CD4-positive, alpha-beta T cell treated with Interleukin-2 at 100 ng/mL for 4 hours (primary cell): ENCODE measurements around the gene PKP1.

ENCODE experiments used
- DNase-seq: peaks from one replicate; pipeline ENCODE4 v3.0.0-alpha.2; 2020; ENCODE audit warnings: low spot score

Gene PKP1

DNA sequence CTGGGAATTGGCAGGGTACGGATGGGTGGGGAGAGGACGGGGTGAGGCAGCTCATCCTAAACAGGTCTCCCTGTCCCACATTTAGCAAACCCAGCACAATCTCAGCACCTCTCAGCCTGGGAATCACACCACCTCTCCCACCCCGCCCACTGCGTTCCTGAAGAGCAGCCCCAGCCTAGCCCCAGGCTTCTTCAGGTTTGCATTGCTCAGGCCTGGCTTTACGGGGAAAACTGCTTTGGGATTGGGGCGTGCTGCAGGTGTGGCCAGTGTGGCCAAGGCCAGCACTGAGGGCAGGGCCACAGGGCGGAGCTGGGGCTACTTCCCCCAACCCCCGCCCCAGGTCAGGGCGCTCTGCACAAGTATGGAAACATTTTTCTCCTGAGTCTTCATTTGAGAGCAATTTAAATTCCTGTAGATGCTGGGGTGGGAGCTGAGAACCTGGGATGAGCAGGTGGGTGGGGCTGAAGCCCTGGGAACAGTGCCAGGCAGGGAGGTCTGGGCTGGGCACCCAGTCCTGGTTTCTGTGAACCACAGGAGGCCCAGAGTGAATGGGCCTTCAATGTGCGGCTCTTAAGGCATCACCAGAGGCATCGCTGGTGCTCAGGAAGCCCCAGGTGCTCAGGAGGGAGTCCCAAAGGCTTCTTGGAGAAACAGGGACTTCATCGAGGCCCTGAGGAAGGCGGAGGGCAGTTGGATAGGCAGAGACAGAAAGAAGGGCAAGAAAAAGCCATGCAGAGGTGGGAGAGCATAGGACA is 70.1 kb downstream of the PKP1 start:
- DNase-seq: no peak

DNA sequence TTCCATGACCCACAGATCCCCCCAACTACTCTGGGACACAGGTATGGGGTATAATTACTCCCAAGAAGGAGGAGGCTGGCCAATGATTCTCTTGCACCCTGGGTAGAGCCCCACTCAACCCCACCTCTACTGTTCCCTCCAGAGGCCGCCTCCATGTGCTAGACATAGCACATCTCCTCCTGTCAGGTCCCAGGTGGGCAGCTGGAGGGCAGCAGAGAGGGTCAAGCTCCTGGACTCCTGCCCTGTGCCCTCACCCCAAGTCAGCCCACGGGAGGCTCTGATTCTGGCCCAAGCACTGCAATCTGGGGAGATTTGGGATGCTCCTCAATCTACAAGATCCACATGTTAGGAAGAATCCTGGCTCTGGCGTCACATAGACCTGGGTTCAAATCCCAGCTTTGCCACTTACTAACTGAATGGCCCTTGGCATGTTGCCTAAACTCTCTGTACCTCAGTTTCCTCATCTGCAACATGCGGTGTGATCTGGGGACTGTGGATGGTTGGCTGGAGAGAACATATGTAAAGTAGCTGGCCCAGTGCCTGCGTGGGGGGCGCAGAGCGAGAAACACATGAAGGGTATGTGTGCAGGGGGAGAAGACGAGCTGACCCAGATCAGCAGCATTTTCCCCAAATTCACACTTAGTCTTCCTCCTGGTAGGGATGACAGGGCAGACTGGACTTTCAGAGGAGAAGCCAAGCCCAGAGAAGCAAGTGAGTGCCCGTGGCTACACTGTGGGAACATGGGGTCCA is 71.0 kb downstream of the PKP1 start:
- no peak for DNase-seq

DNA sequence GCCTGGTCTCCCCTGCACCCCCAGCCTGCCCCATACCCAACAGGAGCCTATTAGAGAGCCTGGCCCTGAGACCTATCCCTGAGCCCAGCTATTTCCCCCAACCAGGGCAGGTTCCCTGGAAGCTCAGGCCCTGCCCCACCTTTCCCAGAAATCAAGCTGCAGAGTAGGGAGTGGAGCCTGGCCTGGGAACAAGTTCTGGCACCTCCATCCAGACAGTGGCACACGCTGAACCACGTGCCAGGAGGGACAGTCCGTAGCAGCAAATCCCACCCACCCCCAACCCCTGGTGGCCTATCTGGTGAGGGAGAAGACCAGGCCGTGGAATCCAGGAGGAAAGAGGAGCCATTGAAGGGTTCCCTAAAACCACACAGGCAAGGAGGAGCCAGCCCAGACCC is 71.6 kb downstream of the PKP1 start:
- no peak for DNase-seq

DNA sequence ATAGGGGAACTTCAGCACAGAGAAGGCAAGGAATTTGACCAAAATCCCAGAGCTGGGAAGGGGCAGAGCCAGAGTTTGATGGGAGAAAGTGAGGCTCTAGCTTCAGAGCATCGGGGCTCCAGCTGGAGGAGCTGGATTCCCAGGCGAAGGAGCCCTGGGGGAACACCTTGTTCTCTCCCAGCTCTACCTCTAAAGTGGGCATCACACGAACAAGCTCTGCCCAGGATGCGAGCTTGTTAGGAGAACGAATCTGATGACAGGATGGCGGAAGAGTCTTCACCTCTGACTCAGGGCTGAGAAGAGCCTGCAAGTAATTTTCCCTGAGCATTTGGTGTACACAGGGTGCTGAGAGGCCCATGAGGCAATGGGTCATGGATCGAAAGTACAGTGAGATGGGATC is 72.2 kb downstream of the PKP1 start:
- no peak for DNase-seq

DNA sequence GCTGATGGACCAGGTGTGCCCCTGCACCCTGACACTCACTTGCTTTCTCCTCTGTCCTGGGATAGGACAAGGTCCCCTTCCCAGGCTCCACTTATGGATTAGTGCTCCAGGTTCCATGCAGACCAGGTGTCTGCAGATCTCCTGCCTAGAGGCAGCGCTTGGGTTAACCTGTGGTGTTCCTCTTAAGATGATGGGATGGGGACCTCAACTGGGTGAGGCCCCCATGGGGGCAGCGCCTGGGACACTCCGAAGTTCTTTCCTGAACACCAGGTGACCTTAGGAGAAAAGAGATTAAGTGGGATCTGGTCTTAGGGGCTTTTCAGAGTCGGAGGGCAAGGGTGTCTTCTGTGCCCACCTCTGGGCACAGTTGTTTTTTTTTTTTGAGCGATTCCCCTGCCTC is 72.9 kb downstream of the PKP1 start:
- DNase-seq: no peak

DNA sequence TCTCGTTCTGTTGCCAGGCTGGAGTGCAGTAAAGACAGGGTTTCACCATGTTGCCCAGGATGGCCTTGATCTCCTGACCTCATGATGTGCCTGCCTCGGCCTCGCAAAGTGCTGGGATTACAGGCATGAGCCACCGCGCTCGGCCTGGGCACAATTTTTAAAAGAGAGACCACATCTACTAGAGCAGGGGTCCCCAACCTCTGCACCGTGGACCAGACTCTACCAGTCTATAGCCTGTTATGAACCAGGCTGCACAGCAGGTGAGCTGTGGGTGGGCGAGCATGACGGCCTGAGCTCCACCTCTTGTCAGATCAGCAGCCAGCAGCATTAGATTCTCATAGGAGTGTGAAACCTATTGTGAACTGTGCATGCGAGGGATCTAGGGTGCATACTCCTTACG is 73.4 kb downstream of the PKP1 start:
- no peak for DNase-seq

DNA sequence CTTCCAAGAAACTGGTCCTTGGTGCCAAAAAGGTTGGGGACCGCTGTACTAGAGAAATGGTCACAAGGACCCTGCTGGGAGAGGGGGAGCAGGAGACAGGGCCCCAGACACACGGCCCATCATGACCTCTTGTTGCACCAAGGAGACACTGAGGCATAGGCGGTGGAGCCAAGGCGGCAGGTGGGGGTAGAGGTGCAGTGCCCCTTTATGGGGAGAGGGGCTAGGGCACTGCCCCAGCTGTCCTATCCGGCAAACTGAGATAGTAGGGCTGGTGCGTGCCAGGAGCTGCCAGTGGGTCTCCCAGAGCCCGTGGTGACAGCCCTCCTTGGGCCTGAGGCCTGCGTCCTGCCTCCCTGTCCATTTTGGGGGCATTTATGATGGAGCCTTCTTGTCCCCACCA is 73.9 kb downstream of the PKP1 start:
- no peak for DNase-seq

DNA sequence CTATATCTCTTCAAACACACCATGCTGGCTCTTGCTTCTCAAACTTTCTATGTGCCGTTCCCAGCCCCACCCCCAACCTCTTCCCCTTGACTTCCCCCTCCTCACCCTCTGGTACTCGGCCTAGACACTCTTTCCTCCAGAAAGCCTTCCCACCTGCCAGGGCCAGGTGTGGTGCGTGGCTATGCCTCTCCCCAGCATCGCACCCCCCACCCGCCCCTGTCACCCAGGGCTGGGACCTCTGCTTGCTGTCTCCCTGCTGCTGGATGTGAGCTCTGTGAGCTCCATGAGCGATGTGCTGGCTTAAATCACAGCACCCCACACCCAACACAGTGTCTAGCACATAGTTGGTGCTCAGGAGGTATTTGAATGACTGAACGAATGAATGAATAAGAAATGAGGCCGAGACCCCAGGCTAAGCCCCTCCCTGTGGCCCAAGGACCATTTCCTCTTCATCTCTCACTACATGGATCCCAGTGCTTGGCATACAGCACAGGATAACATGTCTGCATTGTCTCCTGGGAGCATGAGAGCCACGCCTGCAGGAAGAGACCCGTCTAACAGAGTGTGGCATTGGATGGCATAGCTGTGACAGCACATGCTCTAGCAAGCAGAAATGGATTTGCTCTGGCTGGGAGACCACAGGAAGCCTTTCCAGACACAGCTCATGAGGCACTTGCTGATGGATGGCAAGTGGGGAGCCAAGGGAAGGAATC is 74.5 kb downstream of the PKP1 start:
- no peak for DNase-seq

DNA sequence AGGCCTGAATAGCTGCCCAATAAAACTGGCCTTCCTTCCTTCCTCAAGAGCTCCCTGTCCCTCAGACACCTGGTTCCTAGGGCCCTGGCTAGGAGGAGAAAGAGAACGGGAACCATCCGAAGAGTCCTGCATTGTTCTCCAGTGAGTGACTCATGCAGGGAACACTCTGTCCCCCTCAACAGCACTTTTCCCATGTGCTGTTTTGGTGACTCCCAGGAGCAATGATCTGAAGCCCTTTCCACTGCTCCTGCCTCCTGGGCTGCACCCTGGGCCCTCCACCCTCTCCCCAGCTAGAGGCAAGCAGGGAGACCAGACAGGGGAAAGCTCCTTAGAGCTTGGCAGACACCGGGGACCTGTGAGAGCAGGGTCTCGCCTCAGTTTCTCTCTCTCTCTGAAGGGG is 75.3 kb downstream of the PKP1 start:
- DNase-seq: no peak

DNA sequence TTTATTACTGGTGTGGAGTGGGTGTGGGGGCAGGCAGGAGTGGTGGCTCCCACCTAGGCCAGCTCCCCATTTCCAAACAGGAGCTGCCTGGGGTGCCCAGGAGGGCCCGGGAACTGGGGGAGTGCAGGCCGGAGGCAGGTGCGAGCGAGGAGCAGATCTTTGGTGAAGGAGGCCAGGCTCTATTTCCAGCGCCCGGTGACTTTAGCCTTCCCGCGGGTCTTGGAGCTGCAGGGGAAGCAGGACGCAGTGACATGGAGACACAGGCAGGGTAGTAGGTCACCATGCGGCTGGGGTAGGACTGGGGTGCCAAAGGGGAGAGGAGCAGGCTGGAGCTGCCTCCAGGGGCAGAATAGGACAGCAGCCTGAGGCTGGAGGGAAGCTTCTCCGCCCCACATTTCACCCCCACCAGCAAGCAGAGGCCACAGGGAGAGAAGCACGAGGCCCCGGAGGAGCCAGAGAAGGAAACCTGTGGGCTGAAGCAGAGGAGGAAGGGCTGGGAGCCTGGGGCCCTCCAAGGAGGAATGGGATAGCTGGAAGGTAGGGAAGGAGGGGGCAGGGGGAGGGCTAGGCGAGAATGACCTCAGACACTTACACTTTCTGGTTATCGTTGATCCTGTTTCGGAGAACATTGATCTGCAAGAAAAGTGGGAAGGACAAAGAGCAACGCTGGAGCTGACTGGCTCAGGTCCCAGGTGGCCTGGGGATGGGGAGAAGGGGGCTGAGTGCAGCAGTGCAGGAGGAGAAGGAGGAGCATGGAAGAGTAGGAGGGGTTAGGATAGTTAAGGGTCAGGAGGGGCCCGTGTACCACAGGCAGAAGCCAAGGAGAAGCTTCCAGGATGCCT is 75.9 kb downstream of the PKP1 start:
- no peak for DNase-seq

DNA sequence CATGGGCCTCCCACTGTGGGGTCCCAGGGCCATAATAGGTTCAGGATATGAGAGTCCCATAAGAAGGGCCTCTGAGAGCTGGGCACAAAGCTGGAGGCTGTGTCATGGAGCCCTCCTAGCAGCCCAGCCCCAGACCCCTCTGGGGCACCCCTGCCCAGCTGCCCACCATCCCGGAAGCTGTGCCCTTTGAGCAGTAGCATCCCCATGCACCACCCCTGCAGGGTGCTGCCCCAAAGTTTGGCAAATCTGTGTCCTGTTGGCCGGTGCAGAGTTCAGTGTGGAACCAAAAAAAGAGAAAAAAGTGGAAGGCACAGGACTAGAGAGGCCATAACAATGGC is 76.5 kb downstream of the PKP1 start:
- no peak for DNase-seq

DNA sequence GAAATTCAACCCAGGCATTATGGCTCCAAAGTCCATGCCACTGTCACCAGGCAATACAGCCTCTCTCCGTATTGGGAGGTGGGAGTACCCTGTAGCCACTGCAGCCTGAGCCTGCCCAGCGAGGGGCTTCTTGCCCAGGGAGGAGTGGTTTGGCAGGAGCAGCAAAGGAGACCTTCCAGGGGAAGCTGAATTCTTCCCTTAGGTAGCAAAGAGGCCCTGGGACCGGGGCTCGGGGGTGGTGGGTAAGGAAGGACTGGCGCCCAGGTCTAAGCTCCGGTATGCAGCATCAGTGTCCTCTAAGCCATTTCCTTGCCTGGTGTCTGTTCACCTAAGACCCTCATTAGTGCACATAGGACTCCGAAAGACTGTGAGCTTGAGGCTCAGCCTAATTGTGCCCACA is 77.2 kb downstream of the PKP1 start:
- no peak for DNase-seq

DNA sequence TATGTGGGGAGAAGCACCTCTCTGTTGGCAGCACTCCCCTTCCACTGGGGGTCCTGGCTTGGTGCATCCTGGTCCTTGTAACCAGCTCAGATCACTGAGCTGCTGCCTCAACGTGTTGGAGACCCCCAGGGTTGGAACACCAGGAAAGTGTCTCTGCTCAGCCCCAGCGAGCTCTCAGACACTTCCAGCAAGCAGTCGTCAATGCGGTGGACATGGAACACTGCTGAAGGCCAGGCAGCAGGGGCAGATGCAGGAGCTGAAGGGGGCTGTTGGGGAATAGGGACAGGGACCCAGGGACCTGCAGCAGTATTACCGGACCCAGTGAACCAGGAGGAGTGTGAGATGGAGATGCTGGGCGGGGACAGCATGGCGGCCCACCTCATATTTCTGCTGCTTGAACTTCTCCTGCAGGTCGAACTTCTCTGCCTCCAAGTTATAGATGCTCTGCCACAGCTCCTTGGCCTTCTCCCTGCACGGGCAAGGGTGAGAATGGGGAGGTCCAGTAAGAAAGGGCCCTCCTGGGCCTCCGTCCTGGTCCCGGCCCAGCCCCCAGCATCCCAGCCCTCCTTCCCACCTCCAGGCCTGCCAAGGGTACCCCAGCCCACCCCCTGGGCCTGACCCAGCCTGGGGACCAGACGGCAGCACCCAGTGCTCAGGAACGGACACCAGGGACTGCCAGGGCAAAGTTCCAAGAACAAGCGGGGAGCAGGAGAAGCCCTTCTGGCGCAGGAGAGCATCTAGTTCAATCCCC is 77.8 kb downstream of the PKP1 start:
- DNase-seq: no peak

DNA sequence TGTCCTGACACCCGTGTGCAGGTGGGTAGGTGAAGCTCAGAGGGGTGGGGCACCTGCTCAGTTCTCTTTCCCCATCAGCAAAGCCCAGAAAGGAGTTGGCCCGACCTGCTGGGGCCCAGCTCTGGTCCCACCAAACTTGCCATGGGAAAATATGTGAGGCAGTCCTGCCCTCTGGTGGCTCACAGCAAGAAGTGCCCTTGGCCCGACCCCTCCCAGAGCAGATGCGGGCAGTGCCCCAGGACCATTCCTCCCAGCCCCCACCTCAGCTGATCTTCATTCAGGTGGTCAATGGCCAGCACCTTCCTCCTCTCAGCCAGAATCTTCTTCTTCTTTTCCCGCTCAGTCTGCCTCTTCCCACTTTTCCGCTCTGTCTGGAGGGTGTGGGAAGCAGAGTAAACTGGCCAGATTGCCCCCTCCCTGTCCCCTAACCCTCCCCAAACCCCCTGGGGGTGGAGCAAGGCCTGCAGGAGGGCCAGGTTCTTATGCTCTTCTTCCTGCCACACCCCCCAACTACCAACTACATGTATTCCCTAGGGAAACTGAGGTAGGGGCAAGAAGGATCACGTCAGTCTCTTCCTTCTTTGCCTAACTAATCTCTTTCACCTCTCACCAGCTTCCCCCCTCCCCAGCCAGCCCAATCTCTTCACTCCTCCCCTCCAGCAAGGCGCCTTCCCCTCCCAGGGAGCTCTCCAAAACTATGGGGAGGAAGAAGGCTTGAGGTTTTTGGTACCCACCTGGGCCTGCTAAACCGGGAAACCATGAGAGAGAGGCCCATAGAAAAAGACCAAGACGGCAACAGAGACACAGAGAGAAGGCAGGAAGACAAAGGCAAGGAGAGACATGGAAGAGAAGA is 78.6 kb downstream of the PKP1 start:
- no peak for DNase-seq

DNA sequence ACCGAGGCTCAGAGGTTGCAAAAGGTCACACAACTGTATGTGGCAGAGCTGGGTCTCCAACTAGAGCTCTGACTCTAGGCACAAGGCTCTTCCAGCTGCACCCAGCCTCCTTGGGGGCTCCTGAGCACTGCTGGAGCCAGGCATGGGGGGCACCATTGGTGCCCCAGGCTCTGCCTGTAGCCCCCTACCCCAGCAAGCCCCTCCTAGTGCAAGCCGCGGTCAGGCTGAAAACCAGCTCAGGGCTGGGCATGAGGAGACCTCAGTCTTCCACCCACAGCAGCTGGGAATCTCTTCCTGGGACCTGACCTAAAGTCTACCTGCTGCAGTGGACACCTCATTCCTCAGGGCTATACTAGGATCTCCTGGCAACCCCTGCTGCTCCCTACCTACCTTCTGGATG is 79.6 kb downstream of the PKP1 start:
- DNase-seq: no peak

DNA sequence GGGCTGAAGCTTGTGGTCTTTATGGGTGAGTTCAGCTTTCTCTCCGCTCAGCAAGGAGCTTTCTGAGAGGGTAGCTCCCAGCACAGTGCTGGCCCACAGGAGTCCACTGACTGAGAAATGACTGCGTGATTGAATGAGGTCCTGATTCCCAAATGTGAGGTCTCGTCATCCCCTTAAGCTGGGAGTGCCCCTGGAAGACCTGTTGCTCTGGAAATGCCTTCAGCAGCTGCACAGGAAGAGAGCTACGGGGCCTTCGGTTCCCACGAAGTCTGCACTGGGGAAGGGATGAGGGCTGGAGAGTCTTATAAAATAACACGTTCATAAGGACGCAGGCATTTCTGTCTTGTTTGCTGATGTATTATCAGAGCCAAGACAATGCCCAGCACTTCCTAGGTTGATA is 80.2 kb downstream of the PKP1 start:
- no peak for DNase-seq

DNA sequence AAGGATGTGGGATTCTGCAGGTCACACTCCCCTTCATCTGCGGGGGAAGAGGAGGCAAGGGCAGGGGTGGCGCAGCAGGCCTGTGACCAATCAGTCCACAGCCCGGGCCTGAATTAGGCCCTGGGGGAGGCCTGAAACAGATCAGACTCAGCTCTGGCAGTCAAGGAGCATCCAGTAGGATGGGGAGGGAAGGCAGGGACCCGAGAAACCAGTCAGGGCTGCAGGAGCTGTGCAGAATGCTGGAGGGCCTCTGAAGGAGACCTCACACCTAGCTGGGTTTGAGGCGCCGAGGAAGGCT is 81.5 kb downstream of the PKP1 start:
- no peak for DNase-seq

DNA sequence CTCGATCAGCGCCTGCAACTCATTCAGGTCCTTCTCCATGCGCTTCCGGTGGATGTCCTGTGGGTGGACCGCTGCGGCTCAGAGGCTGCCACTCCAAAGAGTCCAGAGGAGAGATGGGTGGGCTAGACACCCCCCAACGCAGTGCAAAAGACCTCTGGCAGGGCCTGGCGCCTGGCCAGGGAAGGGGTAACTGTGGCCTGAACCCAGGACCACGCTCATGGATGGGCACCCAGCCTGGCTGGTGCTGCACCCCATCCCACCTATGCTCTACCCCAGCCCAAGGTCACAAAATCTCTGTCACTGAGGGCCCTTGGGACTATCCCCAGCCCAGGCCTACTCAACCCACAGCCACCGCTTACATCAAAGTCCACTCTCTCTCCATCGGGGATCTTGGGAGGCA is 81.9 kb downstream of the PKP1 start:
- DNase-seq: no peak

DNA sequence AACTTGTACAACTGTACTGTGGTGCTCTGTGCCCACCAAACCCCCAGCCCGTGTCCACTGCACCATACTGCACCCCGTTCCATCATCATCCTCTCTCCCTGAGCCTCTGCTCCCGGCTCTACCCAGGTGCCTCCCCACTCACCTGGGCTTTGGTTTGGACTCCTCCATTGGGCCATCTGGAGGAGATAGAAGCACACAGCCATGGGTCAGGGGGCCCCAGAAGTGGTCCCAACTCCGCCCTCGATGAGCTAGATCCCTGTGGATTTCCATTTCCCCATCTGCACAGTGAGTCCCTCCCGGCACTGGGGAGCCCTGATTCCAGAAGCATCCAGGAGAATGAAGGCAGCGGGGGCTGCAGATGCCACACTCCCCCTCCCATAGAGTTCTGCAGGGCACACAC is 83.4 kb downstream of the PKP1 start:
- no peak for DNase-seq

DNA sequence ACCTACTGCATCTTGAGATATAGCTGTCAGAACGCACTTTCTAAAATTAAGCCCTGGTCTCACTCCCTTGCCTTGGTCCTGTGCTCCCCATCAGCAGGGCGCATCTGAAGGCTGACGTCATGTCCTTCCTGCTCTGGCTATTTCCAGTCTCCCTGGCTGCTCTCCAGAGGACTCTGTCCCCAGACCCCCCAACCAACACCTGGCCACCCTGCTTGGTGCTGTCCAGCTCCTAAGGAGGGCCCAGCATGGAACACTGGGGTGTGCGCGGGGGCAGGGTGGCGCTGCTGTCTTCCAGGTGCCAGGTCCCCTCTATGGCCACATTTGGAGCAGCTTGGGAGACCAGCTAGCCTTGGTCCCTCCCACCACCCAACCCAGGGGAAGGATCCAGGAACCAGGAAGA is 85.9 kb downstream of the PKP1 start:
- DNase-seq: no peak

DNA sequence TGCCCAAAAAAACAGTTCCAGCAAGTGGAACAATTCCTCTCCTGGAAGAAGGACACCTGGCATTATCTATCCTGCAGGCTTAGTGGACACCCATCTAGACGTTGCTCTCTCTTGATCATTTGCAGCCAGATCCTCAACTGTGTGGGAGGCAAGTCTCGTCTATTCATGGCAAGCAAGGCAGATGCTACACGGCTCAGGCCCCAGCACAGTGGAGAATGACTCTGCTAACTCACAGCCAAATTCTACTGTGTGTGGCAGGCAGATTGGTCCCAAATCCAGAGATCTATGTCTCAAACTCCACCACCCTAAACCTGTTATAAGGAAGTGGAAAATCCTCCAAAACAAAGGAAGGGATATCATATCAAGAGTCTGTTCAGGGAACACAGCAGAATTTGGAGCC is 87.2 kb downstream of the PKP1 start:
- no peak for DNase-seq
